GM15510 (cell line): ENCODE measurements around the gene ABCC3.

Experiments
- POLR2A ChIP-seq: IDR thresholded peaks from 3 replicates; pipeline ENCODE4 v1.6.1; 2011; ENCODE audit warnings: borderline replicate concordance; ENCODE audit not compliant: insufficient read length; ENCODE audit errors: extremely low read depth

Gene ABCC3

DNA sequence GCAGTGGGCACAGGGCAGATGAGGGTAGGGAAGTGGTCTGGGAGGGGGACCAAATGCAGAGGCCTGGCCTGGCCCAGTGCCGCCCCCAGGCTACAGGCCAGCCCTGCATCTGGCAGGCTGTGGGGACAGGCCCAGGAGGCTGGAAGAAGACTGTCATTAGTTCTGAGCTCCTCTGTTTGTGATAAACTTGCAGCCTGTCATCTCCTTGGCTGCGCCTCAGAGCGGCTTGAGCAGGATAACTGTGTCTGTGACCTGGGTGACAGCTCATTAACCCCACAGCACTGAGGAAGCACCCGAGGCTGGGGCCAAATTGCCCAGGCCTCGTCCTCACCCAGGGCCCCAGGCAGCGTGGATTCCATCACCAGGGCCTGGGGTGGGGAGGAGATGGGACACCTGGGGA is 23.9 kb downstream of the ABCC3 start:
- TF ChIP-seq POLR2A: no peak

DNA sequence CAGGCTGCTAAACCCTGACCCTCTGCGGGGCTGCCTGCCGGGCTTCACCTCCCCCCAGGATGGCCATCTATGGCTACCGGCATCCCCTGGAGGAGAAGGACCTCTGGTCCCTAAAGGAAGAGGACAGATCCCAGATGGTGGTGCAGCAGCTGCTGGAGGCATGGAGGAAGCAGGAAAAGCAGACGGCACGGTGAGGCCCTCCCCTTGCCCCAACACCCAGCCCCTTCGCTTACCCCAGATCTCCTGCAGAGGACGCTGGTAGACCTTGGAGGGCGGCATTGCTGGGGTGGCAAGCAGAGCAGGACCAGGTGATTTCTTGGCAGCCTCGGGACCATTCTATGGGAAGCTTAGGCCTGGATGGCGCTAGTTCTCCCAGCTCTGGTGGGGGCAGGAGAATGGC is 24.5 kb downstream of the ABCC3 start:
- no peak for TF ChIP-seq POLR2A

DNA sequence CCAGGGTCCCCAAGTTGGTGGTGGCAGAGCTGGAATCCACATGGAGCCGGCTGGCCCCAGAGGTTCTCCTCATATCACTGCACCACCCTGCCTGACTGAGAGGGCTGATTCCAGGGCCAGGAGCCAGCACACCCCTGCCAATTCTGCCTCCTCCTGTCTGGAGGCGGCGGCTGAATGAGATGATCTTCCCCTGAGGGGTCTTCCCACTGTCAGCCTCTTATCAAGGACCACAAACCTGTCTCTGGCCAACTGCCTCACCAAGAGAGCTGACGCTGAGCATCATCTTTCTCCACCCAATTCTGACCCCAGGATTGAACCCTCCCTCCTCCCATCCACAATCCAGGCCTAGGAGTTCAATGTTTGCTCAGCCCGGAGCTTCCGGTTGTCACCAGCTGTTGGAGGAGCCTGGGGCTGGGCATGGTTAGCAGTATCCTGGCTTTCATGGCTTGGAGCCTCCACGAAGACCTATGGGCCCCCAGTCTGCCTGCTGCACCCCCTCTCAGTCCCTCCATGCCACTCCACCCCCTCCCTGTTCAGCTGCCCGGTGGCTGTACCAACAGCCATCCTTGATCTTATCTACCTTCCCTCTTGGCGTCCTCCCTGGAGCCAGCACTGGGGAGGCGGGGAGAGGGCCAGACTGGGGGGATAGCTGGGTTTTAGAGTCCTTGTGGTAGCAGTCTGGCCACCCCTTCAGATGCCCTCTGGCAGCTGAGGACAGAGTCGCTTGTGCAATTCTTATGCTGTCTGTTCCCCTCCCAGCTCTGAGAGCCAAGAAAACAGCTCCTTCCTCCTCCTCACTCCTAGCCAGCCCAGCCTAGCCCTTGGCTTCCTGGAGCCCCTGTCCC is 25.6 kb downstream of the ABCC3 start:
- TF ChIP-seq POLR2A: no peak

DNA sequence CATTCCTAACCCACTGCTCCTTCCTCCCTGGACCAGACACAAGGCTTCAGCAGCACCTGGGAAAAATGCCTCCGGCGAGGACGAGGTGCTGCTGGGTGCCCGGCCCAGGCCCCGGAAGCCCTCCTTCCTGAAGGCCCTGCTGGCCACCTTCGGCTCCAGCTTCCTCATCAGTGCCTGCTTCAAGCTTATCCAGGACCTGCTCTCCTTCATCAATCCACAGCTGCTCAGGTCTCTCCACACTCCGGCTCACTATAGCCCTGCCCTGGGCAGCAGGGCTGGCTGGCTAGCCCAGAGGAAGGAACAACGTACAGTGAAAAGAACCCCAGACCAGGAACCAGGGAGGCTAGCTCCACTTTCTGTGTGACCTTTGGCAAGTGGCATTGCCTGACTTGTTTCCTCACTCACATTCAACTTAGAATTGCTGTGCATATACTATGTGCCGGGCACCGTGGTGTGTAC is 26.2 kb downstream of the ABCC3 start:
- TF ChIP-seq POLR2A: no peak

DNA sequence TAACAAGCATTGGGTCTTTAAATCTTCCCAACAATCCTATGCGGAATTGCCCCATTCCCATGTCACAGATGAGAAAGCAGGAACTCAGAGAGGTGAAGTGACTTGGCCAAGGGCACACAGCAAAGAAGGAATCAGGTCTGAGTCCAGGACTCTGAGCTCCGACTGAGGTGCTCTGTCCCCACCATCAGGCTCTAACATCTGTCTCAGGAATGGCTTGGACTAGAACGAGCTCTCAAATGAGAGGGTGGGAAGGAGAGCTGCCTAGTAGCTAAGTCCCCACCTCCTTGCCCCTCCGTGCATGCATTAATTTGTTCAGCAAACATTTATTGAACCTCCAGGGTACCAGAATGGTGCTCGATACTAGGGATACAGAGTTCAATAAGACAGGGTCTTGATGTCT is 26.7 kb downstream of the ABCC3 start:
- TF ChIP-seq POLR2A: no peak

DNA sequence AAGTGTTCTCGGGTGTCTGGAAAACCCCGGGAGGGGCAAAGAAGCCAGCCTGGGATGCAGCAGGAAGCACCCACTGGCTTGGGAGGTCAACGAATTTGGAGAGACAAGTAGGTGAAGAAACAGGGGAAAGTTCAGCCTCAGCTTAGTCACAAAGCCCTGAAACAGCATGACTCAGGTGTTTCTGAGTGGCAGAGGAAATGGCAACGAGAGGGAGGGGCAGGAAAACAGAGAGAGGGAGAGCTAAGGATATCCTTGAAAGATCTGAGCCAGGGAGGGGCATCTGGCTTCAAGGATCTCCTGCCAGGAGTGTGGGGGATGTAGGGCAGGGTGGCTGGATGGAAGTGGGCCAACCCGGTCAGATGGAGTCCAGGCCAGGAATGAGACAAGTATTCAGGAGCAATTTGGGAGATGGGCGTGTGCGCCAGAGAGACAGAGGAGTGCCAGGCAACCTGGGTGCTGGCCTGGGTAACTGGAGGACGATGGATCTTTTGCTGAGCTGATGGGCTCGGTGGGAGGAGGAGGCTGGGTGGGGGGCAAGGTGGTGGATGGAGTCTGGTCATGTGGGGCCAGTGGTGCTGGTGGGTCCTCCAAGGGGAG is 27.2 kb downstream of the ABCC3 start:
- TF ChIP-seq POLR2A: no peak

DNA sequence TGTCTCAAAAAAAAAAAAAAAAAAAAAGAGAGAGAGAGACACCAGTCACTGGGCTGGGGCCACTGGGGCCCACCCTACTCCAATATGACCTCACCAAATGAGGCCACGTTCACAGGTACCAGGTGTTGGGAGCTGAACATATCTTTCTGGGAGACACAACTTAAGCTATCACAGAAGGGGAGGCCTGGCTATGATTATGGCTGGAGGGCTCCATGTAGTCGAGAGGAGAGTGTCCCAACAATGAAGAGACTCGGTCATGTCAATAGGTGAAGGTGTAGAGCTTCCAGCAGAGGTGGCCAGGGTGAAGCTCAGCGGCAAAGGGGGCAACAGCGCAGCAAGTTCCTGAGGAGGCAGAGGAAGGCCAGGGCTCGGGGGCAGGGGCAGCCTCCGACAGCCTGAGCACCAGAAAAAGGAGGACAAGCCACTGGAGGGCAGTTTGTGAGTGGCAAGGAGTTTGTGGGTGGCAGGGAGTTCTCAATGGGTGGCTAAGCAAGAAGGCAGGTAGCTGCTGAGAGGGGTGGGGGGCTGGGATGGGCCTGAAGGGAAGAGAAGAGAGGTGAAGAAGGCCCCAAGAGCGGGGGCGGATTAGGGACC is 28.0 kb downstream of the ABCC3 start:
- no peak for TF ChIP-seq POLR2A

DNA sequence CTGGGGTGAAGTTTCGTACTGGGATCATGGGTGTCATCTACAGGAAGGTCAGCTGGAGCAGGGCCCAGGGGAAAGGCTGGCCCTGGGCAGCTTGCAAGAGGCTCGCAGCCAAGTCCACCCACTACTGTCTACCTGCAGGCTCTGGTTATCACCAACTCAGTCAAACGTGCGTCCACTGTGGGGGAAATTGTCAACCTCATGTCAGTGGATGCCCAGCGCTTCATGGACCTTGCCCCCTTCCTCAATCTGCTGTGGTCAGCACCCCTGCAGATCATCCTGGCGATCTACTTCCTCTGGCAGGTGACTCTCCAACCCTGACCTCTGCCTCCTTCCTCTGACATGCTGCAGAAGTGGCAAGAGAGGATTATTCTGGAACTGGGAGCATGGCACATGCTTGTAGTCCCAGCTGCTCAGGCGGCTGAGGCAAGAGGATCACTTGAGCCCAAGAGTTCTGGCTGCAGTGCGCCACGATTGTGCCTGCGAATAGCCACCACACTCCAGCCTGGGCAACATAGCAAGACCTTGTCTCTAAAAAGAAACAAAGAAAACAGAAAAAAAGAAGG is 29.2 kb downstream of the ABCC3 start:
- no peak for TF ChIP-seq POLR2A

DNA sequence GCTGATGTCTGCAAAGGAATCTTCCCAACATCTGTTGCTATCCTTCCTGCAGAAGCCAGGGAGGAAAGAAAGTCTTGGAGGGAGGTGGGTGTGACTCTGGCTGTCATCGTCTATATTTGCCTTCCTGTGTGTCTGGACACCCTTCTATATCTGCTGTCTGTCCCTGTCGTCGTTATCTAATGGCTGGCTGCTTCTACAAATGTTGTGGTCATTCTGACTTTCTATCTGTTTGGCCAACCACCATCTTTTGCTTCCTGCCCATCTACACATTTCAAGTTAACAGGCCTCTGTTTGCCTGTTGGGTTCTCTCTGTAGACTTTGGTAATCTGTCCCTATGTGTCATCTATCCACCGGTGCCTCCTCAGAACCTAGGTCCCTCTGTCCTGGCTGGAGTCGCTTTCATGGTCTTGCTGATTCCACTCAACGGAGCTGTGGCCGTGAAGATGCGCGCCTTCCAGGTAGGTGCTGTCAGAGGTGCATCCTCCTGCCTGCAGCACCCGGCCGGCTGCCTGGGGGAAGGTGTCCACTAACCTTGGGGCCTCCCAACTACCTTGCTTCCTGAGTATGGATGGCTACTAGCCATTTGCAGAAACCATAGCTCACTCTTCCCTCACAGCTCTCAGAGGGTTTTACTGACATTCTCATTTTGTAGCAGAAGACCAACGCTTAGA is 30.2 kb downstream of the ABCC3 start:
- no peak for TF ChIP-seq POLR2A

DNA sequence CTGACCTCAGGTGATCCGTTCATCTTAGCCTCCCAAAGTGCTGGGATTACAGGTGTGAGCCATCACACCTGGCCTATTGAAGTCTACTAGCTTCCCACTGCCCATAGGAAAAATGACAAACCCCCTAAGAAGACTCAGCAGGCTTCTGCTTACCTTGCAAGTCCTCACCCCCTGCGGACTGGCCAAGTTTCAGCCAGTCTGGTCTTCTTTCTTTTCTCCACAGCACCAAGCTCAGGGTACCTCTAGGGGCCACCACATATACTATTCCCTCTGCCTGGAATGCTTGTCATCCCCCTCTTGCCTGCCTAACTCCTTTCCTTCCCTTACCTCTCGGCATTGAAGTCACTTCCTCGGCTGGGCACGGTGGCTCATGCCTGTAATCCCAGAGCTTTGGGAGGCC is 31.2 kb downstream of the ABCC3 start:
- TF ChIP-seq POLR2A: no peak

DNA sequence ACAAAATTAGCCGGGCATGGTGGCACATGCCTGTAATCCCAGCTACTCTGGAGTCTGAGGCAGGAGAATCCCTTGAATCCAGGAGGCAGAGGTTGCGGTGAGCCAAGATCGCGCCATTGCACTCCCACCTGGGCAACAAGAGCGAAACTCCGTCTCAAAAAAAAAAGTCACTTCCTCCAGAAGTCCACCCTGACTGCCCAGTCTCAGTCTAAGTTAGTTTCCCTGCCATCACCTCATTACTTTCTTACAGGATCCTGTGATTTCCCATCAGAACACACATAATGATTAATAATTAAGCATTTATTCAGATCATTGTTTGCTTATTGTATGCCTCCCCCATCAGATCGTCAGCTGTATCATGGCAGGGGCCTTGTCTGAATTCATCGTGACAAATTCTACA is 31.6 kb downstream of the ABCC3 start:
- TF ChIP-seq POLR2A: no peak

DNA sequence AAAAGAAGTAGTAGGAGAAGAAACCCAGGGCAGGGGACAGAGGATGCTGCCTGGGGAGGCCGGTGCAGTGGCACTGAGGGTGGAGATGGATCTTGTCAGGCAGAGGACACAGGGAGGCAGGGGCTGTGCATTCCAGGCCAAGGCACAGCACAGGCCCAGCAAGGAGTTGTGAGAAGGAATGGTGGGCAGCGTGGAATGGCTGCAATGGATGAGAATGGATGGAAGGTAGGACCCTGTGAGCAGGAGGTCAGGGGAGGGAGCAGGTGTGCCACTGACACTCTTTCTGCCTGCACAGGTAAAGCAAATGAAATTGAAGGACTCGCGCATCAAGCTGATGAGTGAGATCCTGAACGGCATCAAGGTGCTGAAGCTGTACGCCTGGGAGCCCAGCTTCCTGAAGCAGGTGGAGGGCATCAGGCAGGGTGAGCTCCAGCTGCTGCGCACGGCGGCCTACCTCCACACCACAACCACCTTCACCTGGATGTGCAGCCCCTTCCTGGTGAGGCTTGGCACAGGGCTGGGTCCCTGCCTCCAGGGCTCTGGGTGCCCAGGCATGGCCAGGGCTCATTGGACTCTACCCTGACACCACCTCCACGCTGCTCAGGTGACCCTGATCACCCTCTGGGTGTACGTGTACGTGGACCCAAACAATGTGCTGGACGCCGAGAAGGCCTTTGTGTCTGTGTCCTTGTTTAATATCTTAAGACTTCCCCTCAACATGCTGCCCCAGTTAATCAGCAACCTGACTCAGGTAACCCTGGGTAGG is 32.8 kb downstream of the ABCC3 start:
- TF ChIP-seq POLR2A: no peak

DNA sequence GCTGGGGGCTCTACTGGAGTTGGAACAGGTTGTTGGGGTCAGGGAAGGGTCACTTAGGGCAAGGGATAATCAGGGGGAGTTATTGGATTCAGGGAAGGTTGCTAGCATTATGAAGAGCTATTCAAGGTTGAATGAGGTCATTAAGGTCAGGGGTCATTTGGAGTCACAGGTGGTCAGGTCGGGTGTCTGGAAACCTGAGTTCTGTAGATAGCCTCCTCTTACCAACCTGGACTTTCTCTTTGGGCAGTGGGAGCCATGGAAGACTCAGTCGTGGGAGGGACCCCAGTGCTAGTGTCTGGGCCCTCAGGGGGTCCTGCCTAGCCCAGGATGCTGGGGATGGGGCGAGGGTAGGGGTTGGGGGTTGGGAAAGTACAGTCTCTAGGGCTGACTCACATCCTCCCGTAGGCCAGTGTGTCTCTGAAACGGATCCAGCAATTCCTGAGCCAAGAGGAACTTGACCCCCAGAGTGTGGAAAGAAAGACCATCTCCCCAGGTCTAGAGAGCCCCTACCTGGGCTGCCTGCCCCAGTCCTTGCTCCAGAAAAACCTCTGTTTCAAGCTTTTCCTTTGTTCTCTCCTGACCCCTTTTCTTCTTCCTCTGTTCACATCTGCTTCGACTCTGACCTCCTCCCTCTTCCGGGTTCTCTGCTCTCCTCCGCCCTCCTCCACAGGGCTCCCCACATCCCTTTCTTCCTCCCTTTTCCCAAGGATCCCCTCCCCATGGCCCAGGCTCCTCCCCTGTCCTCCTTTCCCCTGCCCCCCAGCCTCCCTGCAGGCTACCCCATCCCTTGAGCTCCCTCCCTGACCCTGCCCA is 33.5 kb downstream of the ABCC3 start:
- TF ChIP-seq POLR2A: no peak

DNA sequence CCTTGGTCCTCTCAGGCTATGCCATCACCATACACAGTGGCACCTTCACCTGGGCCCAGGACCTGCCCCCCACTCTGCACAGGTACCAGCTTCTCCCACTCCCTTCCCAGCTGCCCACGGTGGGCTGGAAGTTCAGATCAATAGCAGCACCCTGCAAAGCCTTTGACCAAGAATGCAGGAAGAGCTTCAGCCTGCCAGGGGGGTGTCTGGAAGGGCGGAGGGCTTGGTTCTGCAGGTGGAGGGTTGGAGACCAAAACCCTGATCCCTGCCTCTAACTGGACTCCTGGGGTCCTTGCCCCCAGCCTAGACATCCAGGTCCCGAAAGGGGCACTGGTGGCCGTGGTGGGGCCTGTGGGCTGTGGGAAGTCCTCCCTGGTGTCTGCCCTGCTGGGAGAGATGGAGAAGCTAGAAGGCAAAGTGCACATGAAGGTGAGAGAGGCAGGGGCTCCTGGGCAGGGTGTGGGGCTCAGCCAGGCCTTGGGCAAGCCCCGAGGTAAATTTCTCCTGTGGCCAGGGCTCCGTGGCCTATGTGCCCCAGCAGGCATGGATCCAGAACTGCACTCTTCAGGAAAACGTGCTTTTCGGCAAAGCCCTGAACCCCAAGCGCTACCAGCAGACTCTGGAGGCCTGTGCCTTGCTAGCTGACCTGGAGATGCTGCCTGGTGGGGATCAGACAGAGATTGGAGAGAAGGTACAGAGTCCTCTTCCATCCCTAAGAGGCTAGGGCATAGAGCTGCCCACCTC is 34.3 kb downstream of the ABCC3 start:
- no peak for TF ChIP-seq POLR2A

DNA sequence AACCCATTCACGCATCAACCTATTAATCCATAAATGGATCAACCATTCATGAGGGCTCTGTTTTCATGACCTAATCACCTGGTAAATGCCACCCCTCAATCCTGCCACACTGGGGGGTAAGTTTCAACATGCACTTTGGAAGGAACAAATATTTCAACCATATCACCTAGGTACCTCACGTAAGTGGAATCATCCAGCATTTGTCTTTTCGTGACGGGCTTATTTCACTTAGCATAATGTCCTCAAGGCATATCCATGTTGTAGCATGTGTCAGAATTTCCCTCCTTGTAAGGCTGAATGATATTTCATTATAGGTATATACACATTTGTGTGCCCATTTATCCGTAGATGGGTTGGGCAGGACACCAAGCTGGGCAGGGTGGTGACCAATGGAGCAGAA is 37.4 kb downstream of the ABCC3 start:
- no peak for TF ChIP-seq POLR2A
